ENCODE results near the gene HK3.
A peak's percentile ranks its signal among the peaks of the same experiment; 100 is the strongest.
"Not testable (repeated sequence)": the region's sequence is repeated elsewhere in the genome, so short reads cannot be mapped to it uniquely, and the experiment has no call there.

Gene HK3

GRCh38 chr5:176875014-176875550 is 24.1 kb downstream of the HK3 start:
- no peak overlapping the region for H3K4me2 ChIP-seq (ENCODE audit: low read depth, low read length)

GRCh38 chr5:176874198-176874780 is 24.9 kb downstream of the HK3 start:
- Histone ChIP-seq H2AFZ (ENCODE audit: low read length) (peak overlapping the region; percentile 12; the same call in 1 of the 2 replicates), H3K79me2 (ENCODE audit: low read length) (no peaks in the 10 kb centered on the region), H3K9me2 (replicated peaks; ENCODE audit: insufficient read depth, low read length) (no peaks in the 10 kb centered on the region), H4K20me1 (ENCODE audit: insufficient read depth, low read length) (no peaks in the 10 kb centered on the region), H3K4me2 (ENCODE audit: low read depth, low read length) (peak overlapping the region; percentile 46; the same call in 1 of the 2 replicates), H3K9ac (ENCODE audit: low read length) (no peak overlapping the region), H3K4me3 (ENCODE audit: low read length) (peak overlapping the region; percentile 24; the same call in 1 of the 2 replicates), H3F3A (ENCODE audit: insufficient read depth, low read length) (no peaks in the 10 kb centered on the region), H3K4me1 (ENCODE audit: low read length) (no peaks in the 10 kb centered on the region), H3K9me3 (replicated peaks; ENCODE audit: insufficient read depth, low read length) (no peaks in the 10 kb centered on the region), H3K36me3 (replicated peaks; ENCODE audit: insufficient read depth, low read length) (no peaks in the 10 kb centered on the region), H3K27ac (ENCODE audit: low read length) (no peak overlapping the region), H3K27me3 (replicated peaks; ENCODE audit: insufficient read depth, low read length) (peaks cover 71% of the 10 kb centered on the region)
- no peak for DNase-seq
- TF ChIP-seq EZH2 (optimal IDR thresholded peaks at IDR 0.05; ENCODE audit: low read depth, low read length) (no peak), EZH2phosphoT487 (IDR thresholded peaks at IDR 0.05; ENCODE audit: low read length) (no peak), CTCF (IDR thresholded peaks at IDR 0.05; ENCODE audit: low read length) (no peak)

More at GRCh38 chr5:176875014-176875550, 24.1 kb downstream of the HK3 start:
- no peaks in the 10 kb centered on the region for H3K36me3 ChIP-seq (replicated peaks; ENCODE audit: insufficient read depth, low read length)
- DNase-seq = no peak
- no peaks in the 10 kb centered on the region for H3K79me2 ChIP-seq (ENCODE audit: low read length)
- H3K9me3 ChIP-seq (replicated peaks; ENCODE audit: insufficient read depth, low read length) = no peaks in the 10 kb centered on the region
- H3K4me3 ChIP-seq (ENCODE audit: low read length) = no peak overlapping the region
- H3K4me1 ChIP-seq (ENCODE audit: low read length) = no peaks in the 10 kb centered on the region
- no peaks in the 10 kb centered on the region for H3K9me2 ChIP-seq (replicated peaks; ENCODE audit: insufficient read depth, low read length)
- no peak overlapping the region for H3K27ac ChIP-seq (ENCODE audit: low read length)
- peaks cover 71% of the 10 kb centered on the region for H3K27me3 ChIP-seq (replicated peaks; ENCODE audit: insufficient read depth, low read length)
- H4K20me1 ChIP-seq (ENCODE audit: insufficient read depth, low read length) = no peaks in the 10 kb centered on the region
- no peaks in the 10 kb centered on the region for H3F3A ChIP-seq (ENCODE audit: insufficient read depth, low read length)
- no peak overlapping the region for H2AFZ ChIP-seq (ENCODE audit: low read length)
- H3K9ac ChIP-seq (ENCODE audit: low read length) = no peak overlapping the region
- TF ChIP-seq CTCF (IDR thresholded peaks at IDR 0.05; ENCODE audit: low read length) = no peak
- no peak for TF ChIP-seq EZH2phosphoT487 (IDR thresholded peaks at IDR 0.05; ENCODE audit: low read length)
- TF ChIP-seq EZH2 (optimal IDR thresholded peaks at IDR 0.05; ENCODE audit: low read depth, low read length) = no peak

- TF ChIP-seq EZH2phosphoT487 (IDR thresholded peaks at IDR 0.05; ENCODE audit: low read length) (no peak), EZH2 (optimal IDR thresholded peaks at IDR 0.05; ENCODE audit: low read depth, low read length) (no peak), CTCF (IDR thresholded peaks at IDR 0.05; ENCODE audit: low read length) (no peak)
- Histone ChIP-seq H3F3A (ENCODE audit: insufficient read depth, low read length) (no peaks in the 10 kb centered on the region), H3K36me3 (replicated peaks; ENCODE audit: insufficient read depth, low read length) (no peaks in the 10 kb centered on the region), H4K20me1 (ENCODE audit: insufficient read depth, low read length) (no peaks in the 10 kb centered on the region), H3K9me3 (replicated peaks; ENCODE audit: insufficient read depth, low read length) (no peaks in the 10 kb centered on the region), H3K4me1 (ENCODE audit: low read length) (no peaks in the 10 kb centered on the region), H3K9me2 (replicated peaks; ENCODE audit: insufficient read depth, low read length) (no peaks in the 10 kb centered on the region), H3K4me3 (ENCODE audit: low read length) (no peak overlapping the region; the same call in 1 of the 2 replicates), H3K4me2 (ENCODE audit: low read depth, low read length) (peak overlapping the region; percentile 46; the same call in 1 of the 2 replicates), H3K79me2 (ENCODE audit: low read length) (no peaks in the 10 kb centered on the region), H3K27me3 (replicated peaks; ENCODE audit: insufficient read depth, low read length) (peaks cover 71% of the 10 kb centered on the region), H3K27ac (ENCODE audit: low read length) (no peak overlapping the region), H3K9ac (ENCODE audit: low read length) (no peak overlapping the region), H2AFZ (ENCODE audit: low read length) (no peak overlapping the region)
- no peak for DNase-seq
Measured at GRCh38 chr5:176873541-176874172, 25.5 kb downstream of the HK3 start.

- not testable (repeated sequence) for H3K9ac ChIP-seq (ENCODE audit: low read length); H3K27ac ChIP-seq (ENCODE audit: low read length); H3K4me1 ChIP-seq (ENCODE audit: low read length); H2AFZ ChIP-seq (ENCODE audit: low read length); H3K79me2 ChIP-seq (ENCODE audit: low read length); H3F3A ChIP-seq (ENCODE audit: insufficient read depth, low read length); H3K4me2 ChIP-seq (ENCODE audit: low read depth, low read length); H3K9me2 ChIP-seq (replicated peaks; ENCODE audit: insufficient read depth, low read length); H4K20me1 ChIP-seq (ENCODE audit: insufficient read depth, low read length); H3K36me3 ChIP-seq (replicated peaks; ENCODE audit: insufficient read depth, low read length); H3K9me3 ChIP-seq (replicated peaks; ENCODE audit: insufficient read depth, low read length); H3K4me3 ChIP-seq (ENCODE audit: low read length); DNase-seq
- H3K27me3 ChIP-seq (replicated peaks; ENCODE audit: insufficient read depth, low read length) = peaks cover 71% of the 10 kb centered on the region
Measured at GRCh38 chr5:176873011-176873410, 26.1 kb downstream of the HK3 start.

GRCh38 chr5:176872586-176872985 is 26.6 kb downstream of the HK3 start:
- not testable (repeated sequence) for H3K27ac ChIP-seq (ENCODE audit: low read length); H2AFZ ChIP-seq (ENCODE audit: low read length); H3K9me3 ChIP-seq (replicated peaks; ENCODE audit: insufficient read depth, low read length); DNase-seq; H3K79me2 ChIP-seq (ENCODE audit: low read length); H3K9me2 ChIP-seq (replicated peaks; ENCODE audit: insufficient read depth, low read length); H3K9ac ChIP-seq (ENCODE audit: low read length); H3F3A ChIP-seq (ENCODE audit: insufficient read depth, low read length); H3K4me3 ChIP-seq (ENCODE audit: low read length); H3K4me2 ChIP-seq (ENCODE audit: low read depth, low read length); H4K20me1 ChIP-seq (ENCODE audit: insufficient read depth, low read length); H3K4me1 ChIP-seq (ENCODE audit: low read length); H3K36me3 ChIP-seq (replicated peaks; ENCODE audit: insufficient read depth, low read length)
- H3K27me3 ChIP-seq (replicated peaks; ENCODE audit: insufficient read depth, low read length) = peaks cover 70% of the 10 kb centered on the region

Measured in MM.1S (cell line).